Transverse colon (tissue), 4 donors: Measurements from ENCODE around the gene TMEM150C. TPM values are rescaled to one million over a fixed set of nuclear protein-coding genes. Genes with fewer than 3 reads are reported as not detected.

Source experiments
- DNase-seq: peaks from one replicate; pipeline ENCODE4 v3.0.0-alpha.2; 2019
- H3K27ac ChIP-seq, 4 donors: fragments of 200-600 bp; sonication (generic); 2 replicates each; pipeline ENCODE4 v1.5.1; 2016 to 2018; ENCODE audit warnings: inconsistent platforms in 4 of 4
- H3K27me3 ChIP-seq: fragments of 200-600 bp; sonication (generic); 2 replicates; pipeline ENCODE4 v1.5.1; 2017; ENCODE audit warnings: inconsistent platforms
- H3K36me3 ChIP-seq, 4 donors: fragments of 200-600 bp; sonication (generic); 2 replicates each; pipeline ENCODE4 v1.5.1; 2017 to 2019; ENCODE audit warnings: inconsistent platforms in 4 of 4
- H3K4me1 ChIP-seq, 4 donors: fragments of 200-600 bp; sonication (generic); 2 replicates each; pipeline ENCODE4 v1.5.1; 2017 to 2020; ENCODE audit warnings: inconsistent platforms in 4 of 4
- H3K4me3 ChIP-seq, 4 donors: fragments of 200-600 bp; sonication (generic); 1 replicate in 1 of 4; 2 replicates in 3 of 4; pipeline versions ENCODE4 v1.5.1 to v1.6.1; 2017 to 2019; ENCODE audit warnings: inconsistent platforms in 4 of 4
- H3K9me3 ChIP-seq, 2 donors: fragments of 200-600 bp; sonication (generic); 2 replicates each; pipeline ENCODE4 v1.5.1; 2017 to 2019; ENCODE audit warnings: inconsistent platforms in 2 of 2
- EP300 ChIP-seq: sonication (generic); formaldehyde crosslinking; IDR thresholded peaks from one replicate; pipeline ENCODE4 v1.6.1; 2017; ENCODE audit warnings: antibody characterized with exemption, low read depth
- POLR2A ChIP-seq: fragments of 450-650 bp; IDR thresholded peaks from one replicate; pipeline ENCODE4 v1.6.1; 2016; ENCODE audit warnings: antibody characterized with exemption, mild to moderate bottlenecking, moderate library complexity
- POLR2AphosphoS5 ChIP-seq, 3 donors: sonication (generic); formaldehyde crosslinking; IDR thresholded peaks; one replicate each; pipeline ENCODE4 v1.6.1; 2016; ENCODE audit warnings: antibody characterized with exemption in 3 of 3
- WGBS, 2 donors: methylation state at CpG; one replicate each; pipeline ENCODE4 v1.1.5; 2018; ENCODE audit warnings: low coverage in 1 of 2; 5-methylcytosine and 5-hydroxymethylcytosine counted together
- in situ Hi-C, 4 donors: fragments of 200-750 bp; cut with MboI; loops; one replicate each; pipeline versions ENCODE4 v1.15.0 to v1.15.1; 2017; ENCODE audit warnings: low sequenced_read_pairs in 3 of 4, low pct_ligation_motif_present in 1 of 4, low pct_unique_long_range_greater_than_20kb in 1 of 4
- intact Hi-C: fragments of 100-400 bp; cut with DNase I; formaldehyde crosslinking; loops from one replicate; pipeline ENCODE4 v1.15.1; 2023; ENCODE audit warnings: low total_unique reads
- total RNA-seq, 4 donors: library from RNA; depleted of rRNA; stranded (reverse); fragments of >200 nt; gene quantifications; one replicate each; pipeline ENCODE4 v1.1.0, GENCODE V29; 2016
- TF ChIP-seq, protein P1 (sequence below), 5 experiments: fragments of 200-600 bp in 3 of 5; fragments of 450-650 bp in 2 of 5; sonication (generic) in 3 of 5; IDR thresholded peaks; 1 replicate in 2 of 5; 2 replicates in 3 of 5; pipeline ENCODE4 v1.5.1; 2016 to 2017; ENCODE audit warnings: antibody characterized with exemption in 5 of 5, inconsistent platforms in 3 of 5, mild to moderate bottlenecking in 2 of 5, moderate library complexity in 1 of 5

TMEM150C gene
- total RNA-seq, 4 donors from 2014 or later, result 0.37 to 6.6 (median 5.9) TPM; not detected in 1

DNA sequence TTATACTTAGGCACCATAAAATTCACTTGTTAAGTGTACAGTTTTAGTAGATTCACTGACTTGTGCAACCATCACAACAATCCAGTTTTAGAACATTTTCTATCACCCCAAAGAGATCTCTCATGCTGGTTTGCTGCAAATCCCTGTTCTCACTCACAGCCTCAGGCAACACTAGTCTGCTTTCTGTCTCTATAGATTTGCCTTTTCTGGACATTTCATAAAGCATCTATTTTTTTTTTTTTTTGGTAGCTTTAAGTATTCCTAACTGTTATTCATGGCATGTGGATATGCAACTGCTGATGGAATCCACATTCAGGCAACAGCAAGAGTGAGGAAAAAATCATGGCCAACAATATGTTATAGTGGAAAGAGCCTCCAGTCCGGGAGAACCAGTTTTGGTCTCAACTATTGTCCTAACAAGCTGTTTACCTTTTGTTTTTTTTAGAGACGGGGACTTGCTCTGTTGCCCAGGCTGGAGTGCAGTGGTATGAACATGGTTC, 27.0 kb upstream of the TMEM150C start:
- in situ Hi-C loops, result no loop called here
- no peaks in the 10 kb centered on the region for H3K36me3 ChIP-seq
- intact Hi-C loops, result no loop called here
- peaks cover 0 to 9% (median 1%) of the 10 kb centered on the region in 4 donors for H3K4me1 ChIP-seq
- no peak for DNase-seq
- TF ChIP-seq, protein P1, sequence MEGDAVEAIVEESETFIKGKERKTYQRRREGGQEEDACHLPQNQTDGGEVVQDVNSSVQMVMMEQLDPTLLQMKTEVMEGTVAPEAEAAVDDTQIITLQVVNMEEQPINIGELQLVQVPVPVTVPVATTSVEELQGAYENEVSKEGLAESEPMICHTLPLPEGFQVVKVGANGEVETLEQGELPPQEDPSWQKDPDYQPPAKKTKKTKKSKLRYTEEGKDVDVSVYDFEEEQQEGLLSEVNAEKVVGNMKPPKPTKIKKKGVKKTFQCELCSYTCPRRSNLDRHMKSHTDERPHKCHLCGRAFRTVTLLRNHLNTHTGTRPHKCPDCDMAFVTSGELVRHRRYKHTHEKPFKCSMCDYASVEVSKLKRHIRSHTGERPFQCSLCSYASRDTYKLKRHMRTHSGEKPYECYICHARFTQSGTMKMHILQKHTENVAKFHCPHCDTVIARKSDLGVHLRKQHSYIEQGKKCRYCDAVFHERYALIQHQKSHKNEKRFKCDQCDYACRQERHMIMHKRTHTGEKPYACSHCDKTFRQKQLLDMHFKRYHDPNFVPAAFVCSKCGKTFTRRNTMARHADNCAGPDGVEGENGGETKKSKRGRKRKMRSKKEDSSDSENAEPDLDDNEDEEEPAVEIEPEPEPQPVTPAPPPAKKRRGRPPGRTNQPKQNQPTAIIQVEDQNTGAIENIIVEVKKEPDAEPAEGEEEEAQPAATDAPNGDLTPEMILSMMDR (IDR thresholded peaks at IDR 0.05), result no peak
- no peak for TF ChIP-seq POLR2A
- TF ChIP-seq POLR2AphosphoS5 (IDR thresholded peaks at IDR 0.05), result no peak
- TF ChIP-seq EP300, result no peak
- WGBS, 2 donors, result 85% methylated on average over 2 of the region's 2 CpGs; no CpG with 5 or more reads in 1 of the 2 donors
- H3K27me3 ChIP-seq, result no peaks in the 10 kb centered on the region
- H3K27ac ChIP-seq, result no peak overlapping the region
- no peak overlapping the region for H3K4me3 ChIP-seq
- no peaks in the 10 kb centered on the region for H3K9me3 ChIP-seq

DNA sequence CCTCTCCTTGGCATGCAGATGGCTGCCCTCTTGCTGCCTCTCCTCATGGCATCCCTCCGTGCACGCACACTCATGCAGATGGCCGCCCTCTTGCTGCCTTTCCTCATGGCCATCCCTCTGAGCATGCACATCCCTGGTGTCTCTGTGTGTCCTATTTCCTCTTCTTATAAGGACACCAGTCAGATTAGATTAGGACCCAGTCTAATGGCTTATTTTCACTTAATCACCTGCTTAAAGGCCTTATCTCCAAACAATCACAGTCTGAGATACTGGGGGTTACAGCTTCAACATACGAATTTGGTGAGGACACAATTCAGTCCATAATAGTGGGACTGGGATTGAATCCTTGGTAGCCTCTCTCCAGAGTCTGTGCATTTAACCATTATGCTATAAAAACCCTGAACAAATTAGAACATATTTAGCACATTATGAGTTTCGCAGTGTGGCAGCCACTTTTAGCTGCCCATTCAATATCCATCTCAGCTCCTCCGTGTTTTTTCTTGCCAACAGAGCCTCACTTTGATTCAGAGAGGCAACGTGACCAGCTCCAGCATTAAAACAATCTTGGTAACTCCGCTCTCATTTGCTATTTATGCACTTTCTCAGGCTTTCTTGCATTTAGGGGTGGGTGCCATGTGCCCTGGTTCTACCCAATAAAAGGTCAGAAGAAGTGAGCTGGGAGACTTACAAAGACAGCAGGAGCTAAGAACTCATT, 26.2 kb upstream of the TMEM150C start:
- no peak overlapping the region for H3K4me3 ChIP-seq
- peaks cover 0 to 1% (median 0%) of the 10 kb centered on the region in 4 donors for H3K4me1 ChIP-seq
- H3K36me3 ChIP-seq, result no peaks in the 10 kb centered on the region
- no peaks in the 10 kb centered on the region for H3K27me3 ChIP-seq
- H3K9me3 ChIP-seq, result no peaks in the 10 kb centered on the region
- TF ChIP-seq POLR2AphosphoS5 (IDR thresholded peaks at IDR 0.05) (no peak), POLR2A (no peak), EP300 (no peak)
- TF ChIP-seq, protein P1 (IDR thresholded peaks at IDR 0.05), result no peak
- no peak overlapping the region for H3K27ac ChIP-seq
- 76 to 92% methylated on average over 5 to 8 of the region's 8 CpGs for WGBS, 2 donors
- intact Hi-C loops (no loop called here), in situ Hi-C loops (no loop called here)
- no peak for DNase-seq

DNA sequence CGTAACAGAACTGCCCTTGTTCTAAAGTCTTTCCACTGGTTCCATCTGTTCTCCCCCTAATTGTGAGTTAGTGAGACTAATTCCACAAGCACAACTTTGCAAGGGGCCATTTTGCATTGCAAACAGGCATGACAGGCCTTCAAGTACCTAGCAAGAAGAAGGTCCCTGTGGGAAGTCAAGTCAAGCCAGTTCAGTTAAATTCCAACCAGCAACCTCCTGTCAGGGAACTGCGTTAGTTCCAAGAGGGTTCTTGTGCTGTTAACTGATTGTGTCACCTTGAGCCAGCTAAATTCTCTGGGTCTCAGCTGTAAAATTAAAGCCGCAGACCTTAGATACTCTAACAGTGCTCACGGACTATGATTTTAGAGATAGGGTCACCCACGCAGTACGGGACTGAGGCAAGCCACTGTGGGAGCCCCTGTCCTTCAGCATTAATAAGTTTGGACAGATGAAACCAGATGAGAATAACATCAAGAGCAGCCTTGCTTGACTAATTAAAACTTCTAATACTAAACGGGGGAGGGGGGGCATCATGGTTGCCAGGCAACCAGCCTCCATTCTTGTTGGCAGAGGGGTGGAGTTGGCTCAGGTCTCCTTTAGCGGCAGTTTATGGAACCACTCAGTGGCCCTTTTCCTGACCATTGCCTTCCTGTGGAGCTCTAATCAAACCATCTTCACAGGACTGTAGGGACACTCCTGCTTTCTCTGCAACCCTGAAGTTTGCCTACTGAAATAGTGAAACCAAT, 24.1 kb upstream of the TMEM150C start:
- WGBS, 2 donors, result 85 to 86% methylated on average over 1 to 8 of the region's 8 CpGs
- Histone ChIP-seq H3K4me3 (no peak overlapping the region), H3K36me3 (no peaks in the 10 kb centered on the region), H3K4me1 (no peaks in the 10 kb centered on the region), H3K27me3 (no peaks in the 10 kb centered on the region), H3K9me3 (no peaks in the 10 kb centered on the region), H3K27ac (no peak overlapping the region)
- intact Hi-C loops (no loop called here), in situ Hi-C loops (no loop called here)
- TF ChIP-seq EP300 (no peak), POLR2AphosphoS5 (IDR thresholded peaks at IDR 0.05) (no peak)
- TF ChIP-seq, protein P1 (IDR thresholded peaks at IDR 0.05), result no peak
- no peak for DNase-seq

DNA sequence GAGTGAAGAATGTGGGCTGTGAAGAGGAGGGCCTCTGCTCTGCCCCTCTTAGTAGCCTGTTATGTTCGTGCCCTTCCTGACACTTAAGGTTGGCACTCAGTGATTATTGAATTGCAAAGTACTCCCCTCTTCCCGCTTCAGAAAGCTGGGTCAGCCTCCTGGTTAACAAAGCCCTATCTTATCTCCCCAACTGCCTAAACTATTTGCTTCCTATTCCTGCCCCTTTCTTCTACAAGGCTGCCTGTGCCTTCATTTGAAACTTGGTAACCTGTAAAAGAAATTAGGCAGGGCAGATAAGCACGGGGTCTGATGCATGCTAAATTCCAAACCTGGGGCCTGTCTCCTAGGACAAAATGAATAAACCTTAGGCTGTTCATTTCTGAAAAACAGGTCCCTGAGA, 23.1 kb upstream of the TMEM150C start:
- no peak overlapping the region for H3K27ac ChIP-seq
- H3K4me3 ChIP-seq, result no peak overlapping the region
- 71 to 79% methylated on average over 1 to 3 of the region's 3 CpGs for WGBS, 2 donors
- H3K4me1 ChIP-seq, result no peaks in the 10 kb centered on the region
- in situ Hi-C loops, result no loop called here
- no peaks in the 10 kb centered on the region for H3K9me3 ChIP-seq
- intact Hi-C loops, result no loop called here
- H3K27me3 ChIP-seq, result no peaks in the 10 kb centered on the region
- no peak for DNase-seq
- TF ChIP-seq, protein P1 (IDR thresholded peaks at IDR 0.05), result no peak
- TF ChIP-seq POLR2AphosphoS5 (IDR thresholded peaks at IDR 0.05) (no peak), POLR2A (no peak)
- no peaks in the 10 kb centered on the region for H3K36me3 ChIP-seq
